Testis (tissue), 3 donors: ENCODE measurements around the gene METTL6. TPM values are rescaled to one million over a fixed set of nuclear protein-coding genes. Genes with fewer than 3 reads are reported as not detected.

Experiments used
- DNase-seq: peaks from one replicate; pipeline ENCODE4 v3.0.0-alpha.2; 2019
- H3K27ac ChIP-seq, 2 donors: fragments of 200-600 bp; sonication (generic); one replicate each; pipeline ENCODE4 v1.5.1; 2019
- H3K27me3 ChIP-seq: fragments of 200-600 bp; sonication (generic); one replicate; pipeline ENCODE4 v1.5.1; 2019
- H3K36me3 ChIP-seq: fragments of 200-600 bp; sonication (generic); one replicate; pipeline ENCODE4 v1.5.1; 2017; ENCODE audit warnings: low read depth; ENCODE audit errors: missing control alignments
- H3K4me1 ChIP-seq: fragments of 200-600 bp; sonication (generic); one replicate; pipeline ENCODE4 v1.5.1; 2019
- H3K4me3 ChIP-seq, 2 donors: fragments of 200-600 bp; sonication (generic); one replicate each; pipeline ENCODE4 v1.5.1; 2017 to 2019
- H3K9me3 ChIP-seq: fragments of 200-600 bp; sonication (generic); one replicate; pipeline ENCODE4 v1.5.1; 2017
- POLR2A ChIP-seq: fragments of 450-650 bp; IDR thresholded peaks from one replicate; pipeline ENCODE4 v1.6.1; 2017; ENCODE audit warnings: antibody characterized with exemption, mild to moderate bottlenecking, moderate library complexity
- WGBS, 2 donors: methylation state at CpG; one replicate each; pipeline ENCODE4 v1.1.5; 2018; 5-methylcytosine and 5-hydroxymethylcytosine counted together
- intact Hi-C: fragments of 100-400 bp; cut with DNase I; formaldehyde crosslinking; loops from one replicate; pipeline ENCODE4 v1.15.1; 2023; ENCODE audit warnings: low total_unique reads
- polyA plus RNA-seq: library from polyadenylated mRNA; stranded (reverse); fragments of 350-450 nt; fragmentation: Illumina TruSeq; extraction: RNeasy Lipid Tissue Mini Kit (QIAGEN cat#74804); gene quantifications from one replicate; pipeline ENCODE4 v1.2.3, GENCODE V29; 2014; ENCODE audit warnings: low read depth, low replicate concordance; ENCODE audit not compliant: insufficient read depth
- total RNA-seq, 2 donors: library from RNA; depleted of rRNA; stranded (reverse); fragments of >200 nt; gene quantifications; one replicate each; pipeline ENCODE4 v1.2.3, GENCODE V29; 2016
- TF ChIP-seq, protein P1 (sequence below), 3 experiments: fragments of 450-650 bp in 2 of 3; fragments of 200-600 bp in 1 of 3; sonication (generic) in 1 of 3; IDR thresholded peaks; one replicate each; pipeline ENCODE4 v1.5.1; 2016 to 2019; ENCODE audit warnings: antibody characterized with exemption in 3 of 3, mild to moderate bottlenecking in 2 of 3, moderate library complexity in 1 of 3

Gene METTL6
- total and polyA plus RNA-seq, 3 donors from 2014 or later: 42.9 to 49.4 (median 45.1) TPM

- intact Hi-C loops: no loop called here
- DNase-seq: no peak
- Histone ChIP-seq H3K4me1 (no peaks in the 10 kb centered on the region), H3K27ac (no peak overlapping the region), H3K27me3 (no peaks in the 10 kb centered on the region), H3K4me3 (no peak overlapping the region), H3K9me3 (no peaks in the 10 kb centered on the region), H3K36me3 (no peaks in the 10 kb centered on the region)
- 90 to 100% methylated on average over 2 to 7 of the region's 7 CpGs for WGBS, 2 donors
- TF ChIP-seq POLR2A: no peak
Measured at GRCh38 chr3:15455756-15456155, 28.4 kb upstream of the METTL6 start.

GRCh38 chr3:15454965-15455364 lies 27.6 kb upstream of the METTL6 start:
- H3K27ac ChIP-seq: no peak overlapping the region
- H3K36me3 ChIP-seq: no peaks in the 10 kb centered on the region
- DNase-seq: no peak

DNA sequence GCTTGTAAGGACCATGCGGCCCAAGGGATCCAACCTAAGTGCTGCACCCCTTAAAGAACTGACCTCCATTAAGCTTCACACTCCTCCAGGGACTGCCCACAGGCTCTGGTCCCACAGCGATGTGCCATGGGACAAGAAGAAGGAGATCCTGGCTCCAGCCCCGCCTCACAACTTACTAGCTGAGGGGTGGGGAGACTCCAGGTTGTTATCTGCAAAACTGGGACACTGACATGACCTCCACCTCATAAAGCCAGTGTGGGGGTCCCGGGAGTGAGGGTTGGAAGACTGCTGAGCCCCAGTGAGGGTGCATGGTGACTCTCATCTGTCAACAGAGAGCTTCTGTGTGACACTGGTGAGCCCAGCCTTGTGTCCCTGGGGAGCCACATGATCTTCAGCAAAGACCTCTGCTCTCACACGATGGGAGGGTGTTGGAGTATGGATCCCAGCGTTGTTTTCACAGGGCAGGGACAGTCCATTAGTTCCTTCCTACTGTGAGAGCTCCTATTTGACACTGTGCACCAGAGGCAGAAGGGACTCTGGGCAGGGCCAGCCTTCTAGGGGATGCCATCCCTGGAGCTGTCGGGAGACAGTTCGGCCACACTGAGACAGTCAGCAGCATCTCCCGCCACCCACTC lies 26.8 kb upstream of the METTL6 start:
- Histone ChIP-seq H3K36me3 (no peaks in the 10 kb centered on the region), H3K27me3 (no peaks in the 10 kb centered on the region), H3K9me3 (no peaks in the 10 kb centered on the region), H3K27ac (no peak overlapping the region), H3K4me1 (no peaks in the 10 kb centered on the region), H3K4me3 (no peak overlapping the region)
- no peak for DNase-seq
- WGBS, 2 donors: 79 to 86% methylated on average over 8 to 9 of the region's 9 CpGs
- no peak for TF ChIP-seq POLR2A
- TF ChIP-seq, protein P1, sequence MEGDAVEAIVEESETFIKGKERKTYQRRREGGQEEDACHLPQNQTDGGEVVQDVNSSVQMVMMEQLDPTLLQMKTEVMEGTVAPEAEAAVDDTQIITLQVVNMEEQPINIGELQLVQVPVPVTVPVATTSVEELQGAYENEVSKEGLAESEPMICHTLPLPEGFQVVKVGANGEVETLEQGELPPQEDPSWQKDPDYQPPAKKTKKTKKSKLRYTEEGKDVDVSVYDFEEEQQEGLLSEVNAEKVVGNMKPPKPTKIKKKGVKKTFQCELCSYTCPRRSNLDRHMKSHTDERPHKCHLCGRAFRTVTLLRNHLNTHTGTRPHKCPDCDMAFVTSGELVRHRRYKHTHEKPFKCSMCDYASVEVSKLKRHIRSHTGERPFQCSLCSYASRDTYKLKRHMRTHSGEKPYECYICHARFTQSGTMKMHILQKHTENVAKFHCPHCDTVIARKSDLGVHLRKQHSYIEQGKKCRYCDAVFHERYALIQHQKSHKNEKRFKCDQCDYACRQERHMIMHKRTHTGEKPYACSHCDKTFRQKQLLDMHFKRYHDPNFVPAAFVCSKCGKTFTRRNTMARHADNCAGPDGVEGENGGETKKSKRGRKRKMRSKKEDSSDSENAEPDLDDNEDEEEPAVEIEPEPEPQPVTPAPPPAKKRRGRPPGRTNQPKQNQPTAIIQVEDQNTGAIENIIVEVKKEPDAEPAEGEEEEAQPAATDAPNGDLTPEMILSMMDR (IDR thresholded peaks at IDR 0.05): no peak
- intact Hi-C loops: no loop called here

More at GRCh38 chr3:15454965-15455364, 27.6 kb upstream of the METTL6 start:
- Histone ChIP-seq H3K4me3 (no peak overlapping the region), H3K27me3 (no peaks in the 10 kb centered on the region), H3K9me3 (no peaks in the 10 kb centered on the region), H3K4me1 (no peaks in the 10 kb centered on the region)
- TF ChIP-seq POLR2A: no peak
- TF ChIP-seq, protein P1 (IDR thresholded peaks at IDR 0.05): no peak
- intact Hi-C loops: no loop called here

DNA sequence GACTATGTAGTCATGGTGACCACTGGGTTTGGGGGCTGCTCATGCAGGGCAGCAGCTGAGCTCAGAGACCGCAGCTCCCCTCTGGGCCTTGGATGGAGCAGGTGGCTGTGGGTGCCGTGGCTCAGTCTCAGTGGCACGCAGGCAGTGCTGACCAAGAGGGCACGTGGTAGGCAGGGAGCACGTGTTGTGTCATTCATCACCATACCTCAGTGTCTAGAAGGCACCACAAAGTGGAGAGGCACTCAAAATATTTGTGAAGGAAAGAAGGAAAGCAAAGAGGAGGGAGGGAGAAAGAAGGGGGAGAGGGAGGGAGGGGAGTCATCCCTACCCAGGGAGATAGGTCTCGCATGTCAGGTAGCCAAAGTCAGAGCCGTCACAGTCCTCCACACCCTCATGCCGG lies 26.2 kb upstream of the METTL6 start:
- TF ChIP-seq, protein P1 (IDR thresholded peaks at IDR 0.05): no peak
- TF ChIP-seq POLR2A: no peak
- Histone ChIP-seq H3K36me3 (no peaks in the 10 kb centered on the region), H3K9me3 (no peaks in the 10 kb centered on the region), H3K4me1 (no peaks in the 10 kb centered on the region), H3K27me3 (no peaks in the 10 kb centered on the region), H3K4me3 (no peak overlapping the region), H3K27ac (no peak overlapping the region)
- intact Hi-C loops: no loop called here
- DNase-seq: no peak
- 91 to 97% methylated on average over 7 to 8 of the region's 8 CpGs for WGBS, 2 donors

GRCh38 chr3:15452961-15453360 lies 25.6 kb upstream of the METTL6 start:
- WGBS, 2 donors: 94 to 98% methylated on average over 5 of the region's 5 CpGs
- no peaks in the 10 kb centered on the region for H3K36me3 ChIP-seq
- TF ChIP-seq POLR2A: no peak
- TF ChIP-seq, protein P1 (IDR thresholded peaks at IDR 0.05): no peak
- H3K4me1 ChIP-seq: no peaks in the 10 kb centered on the region
- no peak for DNase-seq
- H3K27ac ChIP-seq: no peak overlapping the region
- H3K27me3 ChIP-seq: no peaks in the 10 kb centered on the region
- no peak overlapping the region for H3K4me3 ChIP-seq
- intact Hi-C loops: no loop called here
- H3K9me3 ChIP-seq: no peaks in the 10 kb centered on the region
